GM12878 (cell line): ENCODE measurements around the gene ERN2.

Source experiments
- NR2C1 ChIP-seq: fragments of 450-650 bp; IDR thresholded peaks from 2 replicates; pipeline ENCODE4 v1.6.1; 2017; ENCODE audit warnings: antibody characterized with exemption, mild to moderate bottlenecking, moderate library complexity
- ZNF24 ChIP-seq: fragments of 450-650 bp; IDR thresholded peaks from 2 replicates; pipeline ENCODE4 v1.6.1; 2017; ENCODE audit warnings: antibody characterized with exemption, mild to moderate bottlenecking
- ZNF384 ChIP-seq: IDR thresholded peaks from 2 replicates; pipeline ENCODE4 v1.6.1; 2012; ENCODE audit warnings: low read depth, mild to moderate bottlenecking, low read length, improper control_type of control experiment, borderline replicate concordance

DNA sequence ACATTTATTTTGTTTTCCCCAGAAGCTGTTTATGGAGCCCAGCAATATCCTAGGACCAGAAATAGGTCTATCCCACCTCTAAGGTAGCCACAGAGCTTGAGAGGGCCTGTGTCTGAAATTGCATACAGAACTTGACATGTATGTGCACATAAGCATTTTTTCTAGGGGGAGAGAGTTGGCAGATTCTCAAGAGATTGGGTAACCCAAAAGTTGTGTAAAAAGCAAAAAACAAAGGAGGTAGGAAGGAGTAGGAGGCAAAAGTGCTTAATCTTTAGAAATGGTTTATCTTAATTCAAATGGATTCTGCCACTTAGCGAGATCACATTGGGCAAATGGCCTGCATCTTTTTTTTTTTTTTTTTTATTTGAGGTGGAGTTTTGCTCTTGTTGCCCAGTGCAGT, 30.8 kb downstream of the ERN2 start:
- TF ChIP-seq NR2C1 = no peak
- TF ChIP-seq ZNF24 = no peak
- TF ChIP-seq ZNF384 = no peak
